ENCODE data around the gene ATP8A2. TPM values are rescaled to one million over a fixed set of nuclear protein-coding genes. Genes with fewer than 3 reads are reported as not detected.

The ATP8A2 gene
- total RNA-seq, 1 donor from 2014 or later: 39.1 TPM

DNA sequence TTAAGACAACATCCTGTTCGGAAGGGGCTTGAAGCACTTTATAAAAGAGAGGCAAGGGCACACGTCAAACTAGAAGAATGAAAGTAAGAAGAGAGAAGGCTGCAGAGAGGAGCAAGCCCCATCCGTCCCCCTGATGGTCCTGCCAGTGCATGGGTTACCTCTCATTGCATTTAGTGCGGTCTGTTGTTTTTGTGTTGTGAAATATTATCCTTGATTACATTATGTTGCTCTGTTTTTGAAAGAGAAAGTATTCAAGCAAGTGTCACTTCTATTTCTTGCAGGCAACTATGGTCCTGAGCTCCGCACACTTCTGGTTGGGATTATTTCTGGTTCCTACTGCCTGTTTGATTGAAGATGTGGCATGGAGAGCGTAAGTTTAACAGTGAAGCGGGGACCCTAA lies 589.5 kb downstream of the ATP8A2 start:
- DNase-seq (ENCODE audit: low spot score in 2 of 2, unreplicated experiment in 2 of 2): no peak
- Mint-ChIP-seq H3K27me3 (ENCODE audit: low read depth) (no peaks in the 10 kb centered on the region), H3K4me3 (no peak overlapping the region), H3K9me3 (peaks cover 9% of the 10 kb centered on the region), H3K36me3 (peaks cover 4% of the 10 kb centered on the region), H3K27ac (no peak overlapping the region), H3K4me1 (peaks cover 3% of the 10 kb centered on the region)
- TF ChIP-seq, protein P1, sequence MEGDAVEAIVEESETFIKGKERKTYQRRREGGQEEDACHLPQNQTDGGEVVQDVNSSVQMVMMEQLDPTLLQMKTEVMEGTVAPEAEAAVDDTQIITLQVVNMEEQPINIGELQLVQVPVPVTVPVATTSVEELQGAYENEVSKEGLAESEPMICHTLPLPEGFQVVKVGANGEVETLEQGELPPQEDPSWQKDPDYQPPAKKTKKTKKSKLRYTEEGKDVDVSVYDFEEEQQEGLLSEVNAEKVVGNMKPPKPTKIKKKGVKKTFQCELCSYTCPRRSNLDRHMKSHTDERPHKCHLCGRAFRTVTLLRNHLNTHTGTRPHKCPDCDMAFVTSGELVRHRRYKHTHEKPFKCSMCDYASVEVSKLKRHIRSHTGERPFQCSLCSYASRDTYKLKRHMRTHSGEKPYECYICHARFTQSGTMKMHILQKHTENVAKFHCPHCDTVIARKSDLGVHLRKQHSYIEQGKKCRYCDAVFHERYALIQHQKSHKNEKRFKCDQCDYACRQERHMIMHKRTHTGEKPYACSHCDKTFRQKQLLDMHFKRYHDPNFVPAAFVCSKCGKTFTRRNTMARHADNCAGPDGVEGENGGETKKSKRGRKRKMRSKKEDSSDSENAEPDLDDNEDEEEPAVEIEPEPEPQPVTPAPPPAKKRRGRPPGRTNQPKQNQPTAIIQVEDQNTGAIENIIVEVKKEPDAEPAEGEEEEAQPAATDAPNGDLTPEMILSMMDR (IDR thresholded peaks at IDR 0.05; ENCODE audit: unreplicated experiment): no peak

DNA sequence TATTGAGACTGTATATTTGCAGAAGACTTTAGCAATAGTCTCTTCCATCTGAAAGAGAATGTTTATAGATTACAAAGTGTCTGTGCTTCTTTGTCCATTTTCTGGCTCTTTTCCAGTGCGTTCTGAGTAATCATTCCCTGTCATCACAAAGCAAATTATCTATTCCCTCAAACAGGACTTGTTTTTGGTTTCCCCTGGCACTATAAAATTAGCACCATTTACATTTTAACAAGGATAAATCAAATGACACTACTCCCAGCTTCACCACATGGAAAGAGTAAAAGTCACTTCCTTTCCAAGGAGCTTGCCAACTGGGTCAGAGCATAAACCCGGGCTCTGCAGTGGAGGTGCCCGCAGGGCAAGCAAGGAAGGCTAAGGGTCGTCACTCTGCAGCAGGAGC lies 591.9 kb downstream of the ATP8A2 start:
- Mint-ChIP-seq H3K9me3 (no peaks in the 10 kb centered on the region), H3K36me3 (peaks cover 2% of the 10 kb centered on the region), H3K27me3 (ENCODE audit: low read depth) (no peaks in the 10 kb centered on the region), H3K27ac (no peak overlapping the region), H3K4me1 (peaks cover 7% of the 10 kb centered on the region), H3K4me3 (no peak overlapping the region)
- TF ChIP-seq, protein P1 (IDR thresholded peaks at IDR 0.05; ENCODE audit: unreplicated experiment): no peak
- DNase-seq (ENCODE audit: low spot score in 2 of 2, unreplicated experiment in 2 of 2): no peak

DNA sequence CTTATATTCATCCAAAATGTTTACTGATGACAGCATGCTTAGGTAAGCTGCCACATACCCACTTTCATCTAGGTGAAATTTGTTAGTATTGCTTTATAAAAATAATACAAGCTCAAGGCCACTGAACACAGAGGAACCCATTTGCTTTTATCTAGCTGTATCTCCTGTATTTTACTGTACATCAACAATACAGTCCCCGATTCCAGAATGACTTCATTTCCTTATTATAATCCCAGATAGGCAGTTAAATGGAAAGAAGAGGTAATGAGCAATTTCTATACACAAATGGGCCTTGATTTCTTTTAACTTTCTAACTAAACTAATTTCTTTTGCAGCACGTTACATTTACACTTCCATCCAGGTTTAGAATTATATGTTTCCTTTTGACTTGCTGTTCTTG lies 593.8 kb downstream of the ATP8A2 start:
- no peak for DNase-seq (ENCODE audit: low spot score in 2 of 2, unreplicated experiment in 2 of 2)
- Mint-ChIP-seq H3K36me3 (peaks cover 2% of the 10 kb centered on the region), H3K9me3 (no peaks in the 10 kb centered on the region), H3K4me1 (peaks cover 7% of the 10 kb centered on the region), H3K27ac (no peak overlapping the region), H3K4me3 (no peak overlapping the region), H3K27me3 (ENCODE audit: low read depth) (no peaks in the 10 kb centered on the region)
- TF ChIP-seq, protein P1 (IDR thresholded peaks at IDR 0.05; ENCODE audit: unreplicated experiment): no peak

DNA sequence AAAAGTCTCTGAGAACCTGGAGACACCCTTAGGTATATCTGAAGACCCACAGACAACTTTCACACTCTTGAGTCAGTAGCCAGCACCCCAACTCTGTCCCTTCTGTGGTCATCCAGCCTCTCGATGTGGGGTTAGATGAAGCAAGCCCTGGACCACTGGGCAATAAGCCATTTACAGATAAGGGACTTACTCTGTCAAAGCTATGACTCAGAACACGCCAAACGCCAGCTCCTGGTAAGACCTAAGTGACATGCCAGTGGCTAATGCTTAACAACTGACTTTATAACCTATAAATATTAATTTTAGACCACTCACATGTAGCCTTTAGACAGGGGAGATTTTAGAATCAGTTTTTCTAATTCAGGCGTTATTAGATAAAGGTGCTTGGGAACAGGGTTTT lies 594.3 kb downstream of the ATP8A2 start:
- TF ChIP-seq, protein P1 (IDR thresholded peaks at IDR 0.05; ENCODE audit: unreplicated experiment): no peak
- H3K27me3 Mint-ChIP-seq (ENCODE audit: low read depth): no peaks in the 10 kb centered on the region
- H3K4me1 Mint-ChIP-seq: peaks cover 7% of the 10 kb centered on the region
- H3K36me3 Mint-ChIP-seq: peaks cover 2% of the 10 kb centered on the region
- H3K4me3 Mint-ChIP-seq: no peak overlapping the region
- DNase-seq (ENCODE audit: low spot score in 2 of 2, unreplicated experiment in 2 of 2): no peak
- no peaks in the 10 kb centered on the region for H3K9me3 Mint-ChIP-seq
- H3K27ac Mint-ChIP-seq: no peak overlapping the region

DNA sequence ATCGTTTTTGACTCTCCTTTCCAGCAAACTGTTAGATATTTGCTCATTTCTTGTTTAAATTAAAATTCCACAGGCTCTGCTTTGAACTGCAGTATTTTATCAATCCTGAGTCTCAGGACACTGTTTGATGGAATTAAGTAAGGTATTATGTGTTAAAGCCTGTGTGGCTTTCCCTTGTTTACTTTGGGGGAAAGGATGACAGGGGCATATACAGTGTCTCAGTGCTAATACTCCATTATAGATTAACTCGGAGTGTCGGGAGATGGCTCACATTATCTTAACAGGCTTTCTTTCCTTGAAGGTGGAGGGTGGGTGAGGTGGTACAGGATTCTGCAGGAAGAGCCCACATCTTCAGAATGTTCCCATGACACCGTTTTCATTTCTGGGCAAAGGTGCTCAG lies 595.4 kb downstream of the ATP8A2 start:
- no peak for DNase-seq (ENCODE audit: low spot score in 2 of 2, unreplicated experiment in 2 of 2)
- TF ChIP-seq, protein P1 (IDR thresholded peaks at IDR 0.05; ENCODE audit: unreplicated experiment): no peak
- Mint-ChIP-seq H3K9me3 (no peaks in the 10 kb centered on the region), H3K36me3 (peaks cover 2% of the 10 kb centered on the region), H3K27me3 (ENCODE audit: low read depth) (no peaks in the 10 kb centered on the region), H3K4me1 (peaks cover 7% of the 10 kb centered on the region), H3K27ac (no peak overlapping the region), H3K4me3 (no peak overlapping the region)

DNA sequence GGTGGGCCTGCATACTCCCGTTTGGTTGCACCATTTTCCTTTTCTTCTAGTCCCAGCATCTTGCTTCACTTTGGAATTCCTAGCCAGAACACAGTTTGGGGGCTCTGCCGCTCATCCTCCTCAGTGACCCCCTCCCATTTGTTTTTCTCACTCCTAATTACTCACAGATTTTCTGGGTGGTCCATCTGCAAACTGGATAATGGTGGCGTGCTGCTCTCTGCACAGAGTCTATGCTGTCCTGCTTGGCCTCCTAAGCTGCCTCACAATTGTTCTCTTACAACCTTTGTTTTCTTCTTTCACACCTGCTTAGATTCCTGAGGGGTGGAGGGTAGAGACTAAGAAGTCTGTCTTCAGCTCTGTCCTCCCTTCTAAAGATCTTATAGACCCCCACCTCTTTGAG lies 599.3 kb downstream of the ATP8A2 start:
- Mint-ChIP-seq H3K4me1 (peaks cover 17% of the 10 kb centered on the region), H3K27me3 (ENCODE audit: low read depth) (peaks cover under 1% of the 10 kb centered on the region), H3K27ac (peak overlapping the region; percentile 23), H3K4me3 (no peak overlapping the region), H3K36me3 (peaks cover 7% of the 10 kb centered on the region), H3K9me3 (no peaks in the 10 kb centered on the region)
- DNase-seq (ENCODE audit: low spot score in 2 of 2, unreplicated experiment in 2 of 2): no peak
- TF ChIP-seq, protein P1 (IDR thresholded peaks at IDR 0.05; ENCODE audit: unreplicated experiment): no peak

Data from mesothelial cell of epicardium (in vitro differentiated cells).